Trophoblast cell (in vitro differentiated cells and primary cell): ENCODE results near the gene STOML1.

Source experiments
- DNase-seq, 2 donors: peaks; one replicate each; pipeline ENCODE4 v3.0.0-alpha.2; 2016
- H2AFZ ChIP-seq: 2 replicates; pipeline ENCODE4 v1.6.1; 2013; ENCODE audit warnings: low read length, moderate library complexity, mild to moderate bottlenecking; ENCODE audit not compliant: insufficient read depth, poor library complexity
- H2AK5ac ChIP-seq: 2 replicates; pipeline ENCODE4 v1.6.1; 2013; ENCODE audit warnings: mild to moderate bottlenecking, low read length
- H2BK120ac ChIP-seq: 2 replicates; pipeline ENCODE4 v1.6.1; 2013; ENCODE audit warnings: low read length, mild to moderate bottlenecking, moderate library complexity; ENCODE audit not compliant: insufficient read depth, poor library complexity
- H2BK12ac ChIP-seq: 2 replicates; pipeline ENCODE4 v1.6.1; 2013; ENCODE audit warnings: mild to moderate bottlenecking, low read length, moderate library complexity
- H2BK5ac ChIP-seq: 2 replicates; pipeline ENCODE4 v1.6.1; 2013; ENCODE audit warnings: low read length, low read depth, moderate library complexity, mild to moderate bottlenecking; ENCODE audit not compliant: poor library complexity
- H3K14ac ChIP-seq: 2 replicates; pipeline ENCODE4 v1.6.1; 2013; ENCODE audit warnings: mild to moderate bottlenecking, low read length
- H3K18ac ChIP-seq: 2 replicates; pipeline ENCODE4 v1.6.1; 2013; ENCODE audit warnings: mild to moderate bottlenecking, low read length
- H3K23ac ChIP-seq: 2 replicates; pipeline ENCODE4 v1.6.1; 2013; ENCODE audit warnings: low read length
- H3K27ac ChIP-seq: 2 replicates; pipeline ENCODE4 v1.5.1; 2013; ENCODE audit warnings: low read depth, mild to moderate bottlenecking, inconsistent platforms, low read length, moderate library complexity
- H3K27me3 ChIP-seq: 2 replicates; pipeline ENCODE4 v1.6.1; 2013; ENCODE audit warnings: inconsistent platforms, mild to moderate bottlenecking, low read length, moderate library complexity; ENCODE audit not compliant: insufficient read depth
- H3K36me3 ChIP-seq, 2 experiments: 1 replicate in 1 of 2; 2 replicates in 1 of 2; pipeline ENCODE4 v1.6.1; 2013; ENCODE audit warnings: low read length in 2 of 2, mild to moderate bottlenecking in 2 of 2, moderate library complexity in 1 of 2; ENCODE audit not compliant: insufficient read depth in 2 of 2, control insufficient read depth in 1 of 2
- H3K4ac ChIP-seq: 2 replicates; pipeline ENCODE4 v1.6.1; 2013; ENCODE audit warnings: low read depth, mild to moderate bottlenecking, low read length, moderate library complexity
- H3K4me1 ChIP-seq, 2 experiments: 1 replicate in 1 of 2; 2 replicates in 1 of 2; pipeline ENCODE4 v1.6.1; 2013; ENCODE audit warnings: low read length in 2 of 2, mild to moderate bottlenecking in 2 of 2, moderate library complexity in 1 of 2; ENCODE audit not compliant: insufficient read depth in 2 of 2, control insufficient read depth in 1 of 2
- H3K4me2 ChIP-seq: 2 replicates; pipeline ENCODE4 v1.6.1; 2013; ENCODE audit warnings: inconsistent platforms, mild to moderate bottlenecking, low read length, moderate library complexity
- H3K4me3 ChIP-seq: 2 replicates; pipeline ENCODE4 v1.5.1; 2013; ENCODE audit warnings: mild to moderate bottlenecking, low read depth, low read length, inconsistent platforms
- H3K79me1 ChIP-seq: one replicate; pipeline ENCODE4 v1.6.1; 2013; ENCODE audit warnings: low read length
- H3K79me2 ChIP-seq: 2 replicates; pipeline ENCODE4 v1.6.1; 2013; ENCODE audit warnings: low read length, mild to moderate bottlenecking; ENCODE audit not compliant: control insufficient read depth, insufficient read depth, poor library complexity
- H3K9ac ChIP-seq: 2 replicates; pipeline ENCODE4 v1.6.1; 2013; ENCODE audit warnings: mild to moderate bottlenecking, low read length
- H3K9me3 ChIP-seq: 2 replicates; pipeline ENCODE4 v1.6.1; 2013; ENCODE audit warnings: low read depth, mild to moderate bottlenecking, control low read depth, inconsistent platforms, low read length; ENCODE audit not compliant: insufficient read depth
- H4K12ac ChIP-seq: 2 replicates; pipeline ENCODE4 v1.6.1; 2013; ENCODE audit warnings: low read depth, mild to moderate bottlenecking, low read length, moderate library complexity
- H4K8ac ChIP-seq: 2 replicates; pipeline ENCODE4 v1.6.1; 2013; ENCODE audit warnings: low read depth, mild to moderate bottlenecking, low read length, moderate library complexity
- H4K91ac ChIP-seq: one replicate; pipeline ENCODE4 v1.6.1; 2013; ENCODE audit warnings: low read depth, mild to moderate bottlenecking, low read length, moderate library complexity
- WGBS: extraction: QIAGEN DNeasy Blood & Tissue Kit; methylation state at CpG from one replicate; pipeline ENCODE4 v1.1.7; 2013; ENCODE audit warnings: missing lambda C conversion rate; ENCODE audit not compliant: insufficient read length, insufficient coverage; ENCODE audit errors: extremely low coverage; 5-methylcytosine and 5-hydroxymethylcytosine counted together

Gene STOML1

GRCh38 chr15:74035121-74036017 is 43.3 kb upstream of the STOML1 start:
- H2BK12ac ChIP-seq = no peak overlapping the region
- no CpG with 5 or more reads among the region's 28 CpGs for WGBS
- H3K23ac ChIP-seq = no peak overlapping the region
- H4K91ac ChIP-seq = no peak overlapping the region
- no peak overlapping the region for H2BK120ac ChIP-seq
- H3K9ac ChIP-seq = no peak overlapping the region
- no peak overlapping the region for H4K8ac ChIP-seq
- no peaks in the 10 kb centered on the region for H3K79me1 ChIP-seq
- no peak overlapping the region for H3K14ac ChIP-seq
- no peak overlapping the region for H2AK5ac ChIP-seq
- no peak overlapping the region for H2AFZ ChIP-seq
- no peak overlapping the region for H3K4ac ChIP-seq
- H3K9me3 ChIP-seq = no peaks in the 10 kb centered on the region
- no peak for DNase-seq
- no peak overlapping the region for H2BK5ac ChIP-seq
- H3K36me3 ChIP-seq = peaks cover 16 to 28% of the 10 kb centered on the region in 2 experiments
- no peaks in the 10 kb centered on the region for H3K27me3 ChIP-seq
- no peaks in the 10 kb centered on the region for H3K79me2 ChIP-seq
- no peaks in the 10 kb centered on the region for H3K4me1 ChIP-seq
- no peak overlapping the region for H3K27ac ChIP-seq
- H3K18ac ChIP-seq = no peak overlapping the region
- no peak overlapping the region for H4K12ac ChIP-seq
- H3K4me3 ChIP-seq = no peak overlapping the region
- H3K4me2 ChIP-seq = no peak overlapping the region

- Histone ChIP-seq H2BK120ac (no peak overlapping the region), H3K23ac (no peak overlapping the region), H3K14ac (no peak overlapping the region), H3K18ac (no peak overlapping the region), H3K9me3 (no peaks in the 10 kb centered on the region), H3K4me2 (no peak overlapping the region), H3K27me3 (no peaks in the 10 kb centered on the region), H2BK5ac (no peak overlapping the region), H3K4me1 (no peaks in the 10 kb centered on the region), H3K79me2 (no peaks in the 10 kb centered on the region), H2AK5ac (no peak overlapping the region), H3K36me3 (peaks cover 16 to 28% of the 10 kb centered on the region in 2 experiments), H4K12ac (no peak overlapping the region), H3K4me3 (no peak overlapping the region), H3K27ac (no peak overlapping the region), H4K91ac (no peak overlapping the region), H2BK12ac (no peak overlapping the region), H3K9ac (no peak overlapping the region), H3K79me1 (no peaks in the 10 kb centered on the region), H4K8ac (no peak overlapping the region), H3K4ac (no peak overlapping the region), H2AFZ (no peak overlapping the region)
- WGBS = no CpG with 5 or more reads among the region's 10 CpGs
- no peak for DNase-seq
Observed at GRCh38 chr15:74034206-74034755, 42.2 kb upstream of the STOML1 start.

GRCh38 chr15:74032606-74033561 is 40.8 kb upstream of the STOML1 start:
- WGBS = no CpG with 5 or more reads among the region's 16 CpGs
- Histone ChIP-seq H3K14ac (no peak overlapping the region), H3K27me3 (no peaks in the 10 kb centered on the region), H2AK5ac (no peak overlapping the region), H4K8ac (no peak overlapping the region), H3K4me1 (no peaks in the 10 kb centered on the region), H3K79me1 (no peaks in the 10 kb centered on the region), H3K36me3 (peaks cover 16 to 28% of the 10 kb centered on the region in 2 experiments), H3K4me2 (no peak overlapping the region), H2BK12ac (no peak overlapping the region), H3K4me3 (no peak overlapping the region), H4K12ac (no peak overlapping the region), H2BK120ac (no peak overlapping the region), H2BK5ac (no peak overlapping the region), H3K79me2 (no peaks in the 10 kb centered on the region), H2AFZ (no peak overlapping the region), H3K18ac (no peak overlapping the region), H3K9ac (no peak overlapping the region), H3K27ac (no peak overlapping the region), H3K4ac (no peak overlapping the region), H4K91ac (no peak overlapping the region), H3K23ac (no peak overlapping the region), H3K9me3 (no peaks in the 10 kb centered on the region)
- DNase-seq = no peak

GRCh38 chr15:74032046-74032445 is 40.0 kb upstream of the STOML1 start:
- no CpG with 5 or more reads among the region's 6 CpGs for WGBS
- no peak overlapping the region for H2AK5ac ChIP-seq
- no peak overlapping the region for H3K4me2 ChIP-seq
- H3K4me1 ChIP-seq = no peaks in the 10 kb centered on the region
- no peak overlapping the region for H4K8ac ChIP-seq
- no peak overlapping the region for H3K9ac ChIP-seq
- H3K14ac ChIP-seq = no peak overlapping the region
- no peak overlapping the region for H3K4me3 ChIP-seq
- H3K27me3 ChIP-seq = no peaks in the 10 kb centered on the region
- no peaks in the 10 kb centered on the region for H3K79me2 ChIP-seq
- H2BK5ac ChIP-seq = no peak overlapping the region
- no peaks in the 10 kb centered on the region for H3K79me1 ChIP-seq
- no peak overlapping the region for H4K91ac ChIP-seq
- no peak overlapping the region for H2BK120ac ChIP-seq
- H2BK12ac ChIP-seq = no peak overlapping the region
- peaks cover 18 to 30% of the 10 kb centered on the region in 2 experiments for H3K36me3 ChIP-seq
- no peak for DNase-seq
- no peak overlapping the region for H3K18ac ChIP-seq
- no peak overlapping the region for H4K12ac ChIP-seq
- no peak overlapping the region for H3K23ac ChIP-seq
- H3K9me3 ChIP-seq = no peaks in the 10 kb centered on the region
- H3K27ac ChIP-seq = no peak overlapping the region
- no peak overlapping the region for H2AFZ ChIP-seq
- H3K4ac ChIP-seq = no peak overlapping the region
